Stimulated activated CD4-positive, alpha-beta T cell treated with anti-CD3 and anti-CD28 coated beads, Interleukin-1b, Interleukin-23, amount 100 ng/mL, for 24 hours (primary cell): Measurements from ENCODE around the gene TAB2.

Experiments used
- DNase-seq, 4 experiments: peaks; one replicate each; pipeline ENCODE4 v3.0.0-alpha.2; 2020; ENCODE audit warnings: low read depth in 4 of 4, low spot score in 1 of 4

The TAB2 gene, protein sequence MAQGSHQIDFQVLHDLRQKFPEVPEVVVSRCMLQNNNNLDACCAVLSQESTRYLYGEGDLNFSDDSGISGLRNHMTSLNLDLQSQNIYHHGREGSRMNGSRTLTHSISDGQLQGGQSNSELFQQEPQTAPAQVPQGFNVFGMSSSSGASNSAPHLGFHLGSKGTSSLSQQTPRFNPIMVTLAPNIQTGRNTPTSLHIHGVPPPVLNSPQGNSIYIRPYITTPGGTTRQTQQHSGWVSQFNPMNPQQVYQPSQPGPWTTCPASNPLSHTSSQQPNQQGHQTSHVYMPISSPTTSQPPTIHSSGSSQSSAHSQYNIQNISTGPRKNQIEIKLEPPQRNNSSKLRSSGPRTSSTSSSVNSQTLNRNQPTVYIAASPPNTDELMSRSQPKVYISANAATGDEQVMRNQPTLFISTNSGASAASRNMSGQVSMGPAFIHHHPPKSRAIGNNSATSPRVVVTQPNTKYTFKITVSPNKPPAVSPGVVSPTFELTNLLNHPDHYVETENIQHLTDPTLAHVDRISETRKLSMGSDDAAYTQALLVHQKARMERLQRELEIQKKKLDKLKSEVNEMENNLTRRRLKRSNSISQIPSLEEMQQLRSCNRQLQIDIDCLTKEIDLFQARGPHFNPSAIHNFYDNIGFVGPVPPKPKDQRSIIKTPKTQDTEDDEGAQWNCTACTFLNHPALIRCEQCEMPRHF

DNA sequence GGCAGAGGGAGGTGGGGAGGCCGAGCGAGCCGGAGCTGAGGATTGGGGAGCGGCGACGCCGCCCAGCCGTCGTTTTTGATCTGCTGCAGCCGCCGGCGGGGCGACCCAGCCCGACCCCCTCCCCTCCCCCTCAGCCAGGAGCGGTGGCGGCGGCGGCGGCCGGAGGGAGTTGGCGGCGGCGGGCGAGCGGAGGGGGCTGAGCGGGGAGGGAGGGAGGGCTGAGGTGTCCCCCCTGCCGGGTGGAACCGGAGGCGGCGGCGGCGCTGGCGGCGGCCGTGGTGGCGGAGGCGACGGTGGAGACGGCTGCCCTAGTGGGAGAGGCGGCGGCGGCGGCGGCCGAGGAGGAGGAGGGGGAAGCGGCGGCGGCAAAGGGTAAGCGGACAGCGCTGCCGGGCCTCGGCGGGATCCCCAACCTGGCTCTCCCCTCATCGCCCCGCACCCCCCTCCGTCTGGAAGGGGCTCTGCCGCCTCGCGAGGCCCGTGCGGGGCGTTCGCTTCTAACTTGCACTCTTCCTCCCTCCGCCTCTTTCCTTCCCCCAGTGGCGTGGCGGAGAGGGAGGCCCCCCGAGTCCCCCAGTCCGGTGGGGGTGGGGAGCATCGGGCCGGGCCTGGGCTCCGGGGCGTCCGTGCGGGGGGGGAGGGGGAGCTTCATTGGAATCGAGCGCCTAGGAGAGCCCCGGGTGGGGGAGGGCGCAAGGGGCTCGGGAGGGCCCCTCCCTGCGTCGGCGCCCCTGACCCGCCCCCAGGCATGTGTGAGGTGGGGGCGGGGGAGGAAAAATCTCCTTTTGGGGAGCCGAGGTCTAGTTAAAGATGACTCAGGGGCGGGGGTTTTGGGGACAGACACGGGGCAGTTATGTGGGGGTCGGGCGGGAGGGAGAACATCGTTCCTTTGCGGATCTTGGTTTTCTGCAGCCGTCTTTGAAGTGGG, at the start of gene TAB2:
TSS of gene TAB2 (plus strand) at position 69 of the 928 bp plus-strand sequence. CDS start 52,286 bp downstream, outside the sequence.
- DNase-seq = peak; percentile 46 to 81 (median 73)

- DNase-seq = no peak
These were observed 49.4 kb upstream of the TAB2 start for GRCh38 chr6:149268146-149268545.

DNA sequence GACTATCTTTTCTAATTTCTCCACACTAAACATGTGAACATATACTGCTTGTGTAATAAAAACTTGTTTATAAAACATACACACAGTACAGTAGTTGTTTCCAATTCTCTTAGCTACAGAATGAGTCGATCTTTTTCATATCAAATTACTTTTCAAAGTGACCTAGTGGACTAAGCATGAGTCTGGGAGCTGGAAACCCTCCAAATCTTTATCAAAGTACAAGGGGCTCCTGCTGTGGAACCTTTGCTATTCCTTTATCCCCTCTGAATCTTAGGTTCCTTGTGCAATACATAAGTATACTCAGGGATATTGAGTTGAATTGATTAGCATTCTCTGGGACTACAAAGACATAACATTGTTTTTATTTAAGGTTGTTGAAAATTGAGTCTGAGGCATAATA, 48.7 kb upstream of the TAB2 start:
- DNase-seq = no peak

DNA sequence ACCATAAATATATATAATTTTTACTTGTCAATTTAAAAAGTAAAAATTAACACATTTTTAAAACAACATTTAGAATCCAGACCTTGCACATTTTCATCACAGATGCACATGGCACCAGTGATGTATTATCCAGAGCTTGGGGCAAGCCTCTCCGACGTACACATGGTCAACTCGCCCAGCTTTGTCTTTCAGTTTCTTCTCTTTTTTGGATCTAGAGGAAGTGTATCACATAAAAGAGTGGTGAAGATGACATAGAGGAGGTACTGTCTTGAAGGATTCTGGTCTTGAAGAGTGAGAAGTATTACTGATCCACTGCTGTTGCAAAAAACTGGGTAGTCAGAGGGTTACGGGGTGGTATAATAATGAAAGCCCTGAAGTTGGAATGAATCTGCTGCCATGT, 46.9 kb upstream of the TAB2 start:
- DNase-seq = no peak

DNA sequence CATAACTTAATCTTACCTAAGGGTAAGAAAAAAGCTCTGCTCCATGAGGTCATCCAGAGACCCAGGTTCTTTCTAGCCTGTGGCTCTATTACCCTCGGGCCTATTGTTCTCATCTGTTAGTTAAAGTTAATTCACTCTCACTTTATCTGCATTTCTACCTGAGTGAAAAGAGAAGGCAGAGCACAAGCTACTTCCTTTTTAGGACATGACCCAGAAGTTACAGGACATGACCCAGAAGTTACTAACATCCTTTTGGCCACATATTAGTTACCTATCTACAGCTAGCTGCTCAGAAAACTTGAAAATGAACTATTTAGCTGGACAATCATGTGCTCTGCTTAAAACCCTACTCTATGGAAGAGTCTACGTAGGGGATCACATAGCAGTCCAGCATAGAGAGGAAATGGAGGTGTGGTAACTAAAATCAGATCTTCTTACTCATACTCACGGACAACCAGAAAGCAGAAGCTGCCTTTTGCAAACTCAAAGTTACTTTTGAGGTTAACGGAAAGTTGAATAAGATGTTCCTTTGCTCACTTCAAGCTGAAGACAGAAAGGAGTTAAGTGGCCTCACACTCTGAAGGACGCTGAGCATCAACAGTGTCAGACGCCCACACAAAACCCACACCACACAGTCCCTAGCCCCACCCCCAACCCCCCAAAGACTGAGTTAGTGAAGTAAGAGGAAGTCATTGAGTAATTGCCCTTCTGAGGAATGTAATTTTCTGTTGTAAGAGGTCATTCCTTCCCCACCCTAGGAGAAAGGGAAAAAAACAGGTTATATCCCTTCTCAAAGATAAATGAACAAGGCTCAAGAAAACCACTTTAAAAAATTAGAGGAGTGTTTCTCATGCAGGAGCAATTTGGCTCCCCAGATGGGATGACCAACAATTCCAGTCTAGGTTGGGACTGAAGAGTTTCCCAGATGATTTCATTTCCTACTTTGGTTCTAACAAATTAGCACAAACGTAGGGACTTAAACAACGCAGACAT, 45.9 kb upstream of the TAB2 start:
- peak in 3 of 4 experiments; percentile 29 to 74 (median 35) for DNase-seq

DNA sequence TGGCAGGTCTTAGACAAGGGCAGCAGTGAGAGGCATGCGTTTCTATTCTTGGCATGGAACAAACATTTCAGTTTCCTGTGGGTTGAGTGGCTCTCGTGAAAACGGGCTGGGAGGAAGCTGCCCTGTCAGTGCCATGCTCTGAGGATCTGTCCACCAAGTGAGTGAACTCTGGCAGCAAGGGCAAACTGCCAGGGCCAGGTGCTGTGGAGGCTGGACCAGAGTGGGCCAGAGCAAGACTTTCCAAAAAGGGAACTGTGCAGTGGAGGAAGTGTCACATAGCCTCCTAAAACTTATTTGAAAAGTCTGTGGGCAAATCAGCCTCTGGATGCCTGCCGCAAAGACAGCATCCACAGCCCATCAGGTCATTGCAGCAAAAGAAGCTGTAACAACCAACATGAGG, 44.2 kb upstream of the TAB2 start:
- no peak for DNase-seq

DNA sequence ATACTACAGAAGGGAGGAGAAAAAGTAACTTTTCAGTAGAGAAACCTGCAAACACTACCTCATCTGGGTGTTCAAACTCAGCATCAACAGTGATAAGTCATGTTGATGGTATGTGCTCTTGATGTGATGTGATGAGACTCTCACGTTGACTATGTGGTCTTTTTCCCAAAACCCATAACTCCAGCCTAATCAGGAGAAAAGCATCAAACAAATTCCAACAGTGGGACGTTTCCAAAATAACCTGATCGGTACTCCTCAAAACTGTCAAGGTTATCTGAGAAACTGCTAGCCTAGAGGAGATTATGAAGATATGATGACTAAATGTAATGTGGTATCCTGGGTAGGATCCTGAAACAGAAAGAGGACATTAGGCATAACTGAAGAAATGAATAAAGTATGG, 41.9 kb upstream of the TAB2 start:
- DNase-seq = no peak

GRCh38 chr6:149277621-149278020, 39.9 kb upstream of the TAB2 start:
- DNase-seq = no peak

GRCh38 chr6:149278997-149279396, 38.5 kb upstream of the TAB2 start:
- no peak for DNase-seq

DNA sequence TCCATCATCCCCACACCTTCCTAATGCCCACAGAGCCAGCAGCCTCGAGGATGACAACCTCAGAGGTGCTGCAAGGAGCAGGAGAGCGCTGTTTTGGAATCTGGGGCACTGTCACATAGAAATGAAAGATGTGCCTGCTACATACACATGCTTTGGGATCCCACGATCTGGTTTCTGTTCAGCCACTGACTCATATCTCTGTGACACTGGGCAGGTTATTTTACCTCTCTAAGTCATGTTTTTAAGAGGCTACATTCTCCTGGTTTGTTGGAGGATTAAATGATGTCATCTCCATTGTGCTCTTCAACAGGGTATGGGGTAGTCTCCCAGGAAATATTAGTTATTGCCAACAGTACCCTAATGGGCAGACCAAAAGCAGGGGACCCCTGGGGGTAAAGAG, 32.6 kb upstream of the TAB2 start:
- no peak for DNase-seq

DNA sequence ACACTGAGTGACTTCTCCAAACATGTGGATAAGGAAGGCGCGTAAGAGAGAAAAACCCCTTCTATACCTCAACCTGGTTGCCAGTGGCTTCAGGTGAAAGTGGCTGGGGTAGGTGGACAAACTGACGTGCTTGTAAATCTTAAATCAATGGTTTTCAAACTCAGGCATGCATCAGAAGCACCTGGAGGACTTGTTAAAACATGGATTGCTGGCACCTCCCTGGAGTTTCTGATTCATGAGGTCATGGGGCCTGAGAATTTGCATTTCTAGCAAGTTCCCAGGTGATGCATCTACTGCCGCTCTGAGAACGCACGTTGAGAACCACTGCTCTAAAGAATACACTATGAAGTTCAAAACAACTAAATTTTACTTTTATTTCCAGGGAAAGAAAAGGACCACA, 31.9 kb upstream of the TAB2 start:
- DNase-seq = no peak

DNA sequence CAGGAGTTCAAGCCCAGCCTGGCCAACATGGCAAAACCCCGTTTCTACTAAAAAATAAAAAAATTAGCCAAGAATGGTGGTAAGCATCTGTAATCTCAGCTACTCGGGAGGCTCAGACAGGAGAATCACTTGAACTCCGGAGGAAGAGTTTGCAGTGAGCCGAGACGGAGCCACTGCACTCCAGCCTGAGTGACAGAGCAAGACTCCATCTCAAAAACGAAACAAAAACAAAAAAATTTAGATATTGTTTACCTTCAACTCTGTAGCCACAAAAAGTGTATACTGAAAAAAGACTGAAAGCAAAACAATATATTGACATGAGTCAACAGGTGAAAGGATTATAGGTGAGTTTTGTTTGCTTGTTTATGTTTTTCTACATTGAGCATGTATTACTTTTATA, 30.6 kb upstream of the TAB2 start:
- no peak for DNase-seq

- DNase-seq = no peak
These were observed 28.2 kb upstream of the TAB2 start for GRCh38 chr6:149289192-149289781.

DNA sequence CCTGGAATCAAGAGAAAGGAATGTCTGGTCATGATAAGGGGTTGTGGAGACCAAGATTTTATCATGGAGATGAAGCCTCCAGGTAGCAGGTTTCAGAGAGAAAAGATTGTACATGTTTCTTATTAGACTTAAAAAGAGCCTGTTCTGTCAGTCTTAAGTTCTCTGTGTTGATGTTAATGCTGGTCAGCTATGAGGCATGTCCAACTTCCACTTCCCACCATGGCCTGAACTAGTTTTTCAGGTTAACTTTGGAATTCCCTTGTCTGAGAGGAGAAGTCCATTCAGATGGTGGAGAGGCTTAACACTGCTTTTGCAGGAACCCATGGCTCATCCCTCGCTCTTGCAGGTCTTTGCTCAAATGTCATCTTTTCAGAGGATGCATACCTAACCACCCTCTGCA, 27.5 kb upstream of the TAB2 start:
- no peak for DNase-seq

DNA sequence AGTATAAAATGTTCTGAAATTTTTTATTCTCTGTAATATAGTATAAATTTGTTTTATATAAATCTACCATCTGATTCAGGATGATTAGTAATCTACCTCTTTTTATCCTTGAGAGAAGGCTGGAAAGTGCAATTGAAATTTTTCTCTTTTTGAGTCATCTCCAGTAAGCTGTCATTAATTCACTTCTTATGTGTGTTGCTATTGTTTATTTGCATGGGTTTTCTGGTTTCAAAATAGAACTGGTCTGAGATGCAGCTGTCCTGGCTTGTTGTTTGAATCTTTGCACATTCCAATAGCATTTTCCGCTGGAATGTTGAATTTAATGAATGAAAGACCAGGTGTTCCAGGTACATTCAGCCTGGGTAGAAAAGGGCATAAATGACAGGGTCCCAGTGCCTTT, 24.3 kb upstream of the TAB2 start:
- DNase-seq = no peak

- DNase-seq = no peak
These were observed 16.9 kb upstream of the TAB2 start for GRCh38 chr6:149300563-149300962.

DNA sequence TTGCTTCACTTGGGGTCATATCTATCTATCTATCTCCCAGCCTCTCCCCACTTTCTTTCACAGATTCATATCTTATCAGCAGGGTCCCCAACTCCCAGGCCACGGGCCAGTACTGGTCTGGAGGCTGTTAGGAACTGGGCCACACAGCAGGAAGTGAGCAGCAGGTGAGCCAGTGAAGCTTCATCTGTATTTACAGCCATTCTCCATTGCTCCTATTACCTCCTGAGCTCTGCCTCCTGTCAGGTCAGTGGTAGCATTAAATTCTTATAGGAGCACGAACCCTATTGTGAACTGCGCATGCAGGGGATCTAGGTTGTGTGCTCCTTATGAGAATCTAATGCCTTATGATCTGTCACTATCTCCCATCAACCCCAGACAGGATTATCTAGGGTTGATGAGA, 14.8 kb upstream of the TAB2 start:
- DNase-seq = no peak

- no peak for DNase-seq
These were observed 14.0 kb upstream of the TAB2 start for GRCh38 chr6:149303468-149303867.

GRCh38 chr6:149305372-149305771, 12.1 kb upstream of the TAB2 start:
- DNase-seq = no peak

GRCh38 chr6:149306967-149307366, 10.5 kb upstream of the TAB2 start:
- DNase-seq = no peak
